22Rv1 (cell line): Measurements from ENCODE around the gene GJD2.

Experiments used
- H3K27ac ChIP-seq: fragments of 450-650 bp; 2 replicates; pipeline ENCODE4 v1.5.1; 2017
- CTCF ChIP-seq: fragments of 450-650 bp; IDR thresholded peaks from 2 replicates; pipeline ENCODE4 v1.5.1; 2017; ENCODE audit warnings: mild to moderate bottlenecking
- ZFX ChIP-seq: fragments of 450-650 bp; IDR thresholded peaks from 2 replicates; pipeline ENCODE4 v1.6.1; 2017; ENCODE audit warnings: antibody characterized with exemption, borderline replicate concordance

GJD2 gene

GRCh38 chr15:34737477-34737876 lies 17.3 kb downstream of the GJD2 start:
- no peak for TF ChIP-seq ZFX
- no peak for TF ChIP-seq CTCF
- H3K27ac ChIP-seq, result no peak overlapping the region

DNA sequence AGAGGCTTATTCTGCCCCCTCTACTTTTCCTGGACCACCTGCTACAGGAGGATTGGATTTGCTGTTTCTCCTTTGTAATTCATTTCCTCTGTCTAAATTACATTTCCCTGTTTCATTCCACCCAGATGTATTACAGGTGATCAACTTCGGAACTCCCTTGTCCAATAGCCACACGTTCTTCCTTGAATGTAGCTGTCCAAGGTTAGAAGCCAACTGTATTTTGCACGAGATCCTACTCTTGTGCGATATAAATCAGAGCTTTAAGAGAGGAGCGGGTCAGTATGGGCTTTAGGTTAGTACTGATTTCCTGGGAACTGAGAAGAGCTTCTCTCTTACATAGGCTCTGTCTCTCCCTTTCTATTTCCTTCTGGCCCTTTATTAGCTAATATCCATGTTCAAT lies 20.5 kb downstream of the GJD2 start:
- TF ChIP-seq CTCF, result no peak
- H3K27ac ChIP-seq, result no peak overlapping the region

DNA sequence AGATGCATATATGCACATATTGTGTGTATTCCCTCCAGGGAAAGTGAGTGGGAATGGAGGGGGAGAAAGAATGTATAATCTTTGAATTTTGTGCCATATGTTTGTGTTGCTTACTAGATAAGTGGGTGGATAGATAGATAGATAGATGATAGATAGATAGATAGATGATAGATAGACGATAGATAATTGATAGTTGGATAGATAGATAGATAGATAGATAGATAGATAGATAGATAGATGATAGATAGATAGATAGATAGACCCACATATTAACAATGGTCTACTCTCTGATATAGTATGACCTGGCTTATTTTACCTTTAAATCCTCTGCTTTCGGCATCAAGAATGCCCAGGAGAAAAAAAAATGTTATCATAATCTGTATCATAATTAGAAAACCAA lies 21.2 kb downstream of the GJD2 start:
- H3K27ac ChIP-seq, result no peak overlapping the region
- TF ChIP-seq CTCF (no peak), ZFX (no peak)

DNA sequence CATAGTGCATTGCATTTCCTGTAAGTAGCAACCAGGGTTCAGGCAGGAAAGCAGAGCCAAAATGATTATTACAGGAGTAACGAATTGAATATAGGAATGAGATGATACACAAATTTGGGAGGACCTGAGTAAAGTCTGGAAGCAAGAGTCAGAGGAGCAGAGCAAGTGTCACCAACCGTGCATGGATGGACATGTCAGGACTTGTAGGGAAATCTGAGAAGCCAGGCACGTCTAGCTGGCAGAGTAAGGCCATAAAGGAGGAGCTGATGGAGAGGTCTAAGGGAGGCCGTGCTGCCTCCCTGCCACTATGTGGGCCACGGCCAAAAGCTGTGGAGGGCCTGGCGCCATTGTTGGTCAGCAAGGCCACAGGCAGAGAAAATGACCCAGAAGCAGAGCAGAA lies 22.4 kb downstream of the GJD2 start:
- no peak overlapping the region for H3K27ac ChIP-seq
- TF ChIP-seq ZFX (no peak), CTCF (no peak)

DNA sequence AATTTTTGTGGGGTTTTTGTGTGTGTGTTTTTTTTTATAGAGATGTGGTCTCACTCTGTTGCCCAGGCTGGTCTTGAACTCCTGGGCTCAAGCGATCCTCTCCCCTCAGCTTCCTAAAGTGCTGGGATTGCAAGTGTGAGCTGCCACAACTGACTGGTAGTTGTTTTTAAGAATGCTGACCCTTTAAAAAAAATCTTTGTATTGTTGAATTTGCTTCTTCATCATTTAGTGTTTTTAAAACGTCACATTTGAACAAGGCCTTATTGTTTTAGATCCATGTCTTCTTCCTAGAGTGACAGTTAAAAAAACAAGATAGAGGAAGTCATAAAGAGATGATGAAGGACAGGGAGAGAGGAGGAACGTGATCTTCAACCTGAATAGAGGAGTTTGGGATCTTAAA lies 24.1 kb downstream of the GJD2 start:
- H3K27ac ChIP-seq, result no peak overlapping the region
- TF ChIP-seq CTCF (no peak), ZFX (no peak)

GRCh38 chr15:34729886-34730285 lies 24.9 kb downstream of the GJD2 start:
- no peak overlapping the region for H3K27ac ChIP-seq
- no peak for TF ChIP-seq CTCF
- TF ChIP-seq ZFX, result no peak

DNA sequence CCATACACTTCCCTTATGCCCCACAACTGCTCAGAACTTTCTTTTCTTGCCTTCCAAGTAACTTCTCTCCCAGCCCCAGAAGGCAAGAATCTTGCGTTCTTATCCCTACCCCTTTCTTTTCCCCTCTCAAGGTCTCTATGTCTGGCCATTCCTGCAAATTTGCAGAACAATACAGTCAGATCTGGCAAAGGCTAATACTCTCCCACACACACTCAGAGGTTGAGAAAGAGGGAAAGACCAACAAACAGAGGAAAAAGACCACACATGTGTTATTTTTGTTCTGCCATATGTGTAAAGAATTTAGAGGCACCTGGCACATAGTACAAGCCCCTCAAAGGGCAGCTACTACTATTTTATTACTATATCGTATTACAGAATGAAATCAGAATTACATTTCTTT lies 25.7 kb downstream of the GJD2 start:
- no peak for TF ChIP-seq CTCF
- TF ChIP-seq ZFX, result no peak
- no peak overlapping the region for H3K27ac ChIP-seq
